Cardiac muscle cell (in vitro differentiated cells and primary cell): ENCODE results near the gene OR7A10. TPM values are rescaled to one million over a fixed set of nuclear protein-coding genes. Genes with fewer than 3 reads are reported as not detected.

Experiments
- DNase-seq, 2 donors: peaks; one replicate each; pipeline versions ENCODE4 v3.0.0 to v3.0.0-alpha.2; 2010 to 2017; ENCODE audit warnings: low read depth in 1 of 2, low spot score in 1 of 2
- H3K27ac ChIP-seq: fragments of 200-600 bp; sonication (generic); 2 replicates; pipeline ENCODE4 v1.5.1; 2016
- H3K27me3 ChIP-seq: fragments of 200-600 bp; sonication (generic); 2 replicates; pipeline ENCODE4 v1.6.0; 2016; ENCODE audit warnings: control low read depth
- H3K36me3 ChIP-seq: fragments of 200-600 bp; sonication (generic); 2 replicates; pipeline ENCODE4 v1.5.1; 2016; ENCODE audit warnings: control low read depth
- H3K4me1 ChIP-seq: fragments of 200-600 bp; sonication (generic); 2 replicates; pipeline ENCODE4 v1.8.1; 2017; ENCODE audit warnings: low read depth, mild to moderate bottlenecking, mixed run types
- H3K4me3 ChIP-seq: fragments of 200-600 bp; sonication (generic); 2 replicates; pipeline ENCODE4 v1.5.1; 2016; ENCODE audit warnings: mild to moderate bottlenecking
- H3K9me3 ChIP-seq: fragments of 200-600 bp; sonication (generic); 2 replicates; pipeline ENCODE4 v1.5.1; 2017; ENCODE audit warnings: low read depth, mild to moderate bottlenecking, control low read depth
- polyA plus RNA-seq: library from polyadenylated mRNA; unstranded; fragments of >200 nt; fragmentation: Nextera tagmentation; extraction: Ambion mirVana; gene quantifications from 2 replicates; pipeline ENCODE4 v1.2.1, GENCODE V29; 2016
- total RNA-seq: library from RNA; depleted of rRNA; stranded (reverse); fragments of >200 nt; gene quantifications from 2 replicates; pipeline ENCODE4 v1.2.3, GENCODE V29; 2016
- TF ChIP-seq, protein P1 (sequence below): IDR thresholded peaks from 2 replicates; pipeline ENCODE4 v1.5.1; 2012; ENCODE audit warnings: low read depth, mild to moderate bottlenecking, low read length

Gene OR7A10
- total and polyA plus RNA-seq, 2 experiments from 2014 or later = not detected

DNA sequence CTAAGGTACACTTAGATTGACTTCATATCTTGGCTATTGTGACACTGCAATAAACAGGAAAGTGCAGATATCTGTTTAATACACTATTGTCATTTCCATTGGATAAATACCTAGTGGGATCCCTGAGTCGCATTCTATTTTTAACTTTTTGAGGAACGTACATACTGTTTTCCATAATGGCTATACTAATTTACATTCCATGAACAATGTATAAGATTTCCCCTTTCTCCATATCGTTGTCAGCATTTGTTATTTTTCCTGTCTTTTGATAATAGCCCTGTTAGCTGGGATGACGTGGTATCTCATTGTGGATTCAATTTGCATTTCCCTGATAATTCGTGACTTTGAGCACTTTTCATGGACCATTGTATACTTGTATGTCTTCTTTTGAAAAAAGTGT is 19.8 kb upstream of the OR7A10 start:
- no peak overlapping the region for H3K4me3 ChIP-seq
- no peaks in the 10 kb centered on the region for H3K27me3 ChIP-seq
- H3K9me3 ChIP-seq = no peaks in the 10 kb centered on the region
- DNase-seq = no peak
- no peaks in the 10 kb centered on the region for H3K36me3 ChIP-seq
- TF ChIP-seq, protein P1, sequence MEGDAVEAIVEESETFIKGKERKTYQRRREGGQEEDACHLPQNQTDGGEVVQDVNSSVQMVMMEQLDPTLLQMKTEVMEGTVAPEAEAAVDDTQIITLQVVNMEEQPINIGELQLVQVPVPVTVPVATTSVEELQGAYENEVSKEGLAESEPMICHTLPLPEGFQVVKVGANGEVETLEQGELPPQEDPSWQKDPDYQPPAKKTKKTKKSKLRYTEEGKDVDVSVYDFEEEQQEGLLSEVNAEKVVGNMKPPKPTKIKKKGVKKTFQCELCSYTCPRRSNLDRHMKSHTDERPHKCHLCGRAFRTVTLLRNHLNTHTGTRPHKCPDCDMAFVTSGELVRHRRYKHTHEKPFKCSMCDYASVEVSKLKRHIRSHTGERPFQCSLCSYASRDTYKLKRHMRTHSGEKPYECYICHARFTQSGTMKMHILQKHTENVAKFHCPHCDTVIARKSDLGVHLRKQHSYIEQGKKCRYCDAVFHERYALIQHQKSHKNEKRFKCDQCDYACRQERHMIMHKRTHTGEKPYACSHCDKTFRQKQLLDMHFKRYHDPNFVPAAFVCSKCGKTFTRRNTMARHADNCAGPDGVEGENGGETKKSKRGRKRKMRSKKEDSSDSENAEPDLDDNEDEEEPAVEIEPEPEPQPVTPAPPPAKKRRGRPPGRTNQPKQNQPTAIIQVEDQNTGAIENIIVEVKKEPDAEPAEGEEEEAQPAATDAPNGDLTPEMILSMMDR = no peak
- no peaks in the 10 kb centered on the region for H3K4me1 ChIP-seq
- no peak overlapping the region for H3K27ac ChIP-seq

GRCh38 chr19:14843578-14843977 is 5.1 kb downstream of the OR7A10 start:
- TF ChIP-seq, protein P1 = no peak
- H3K27me3 ChIP-seq = no peaks in the 10 kb centered on the region
- DNase-seq = peak in 1 of 2 donors; percentile 14

GRCh38 chr19:14843169-14843568 is 5.6 kb downstream of the OR7A10 start:
- no peaks in the 10 kb centered on the region for H3K4me1 ChIP-seq
- no peaks in the 10 kb centered on the region for H3K9me3 ChIP-seq
- no peak overlapping the region for H3K27ac ChIP-seq
- H3K36me3 ChIP-seq = no peaks in the 10 kb centered on the region
- H3K27me3 ChIP-seq = no peaks in the 10 kb centered on the region
- no peak for DNase-seq
- H3K4me3 ChIP-seq = no peak overlapping the region
- TF ChIP-seq, protein P1 = no peak

More at GRCh38 chr19:14843578-14843977, 5.1 kb downstream of the OR7A10 start:
- Histone ChIP-seq H3K9me3 (no peaks in the 10 kb centered on the region), H3K4me3 (no peak overlapping the region), H3K4me1 (no peaks in the 10 kb centered on the region), H3K27ac (no peak overlapping the region), H3K36me3 (no peaks in the 10 kb centered on the region)

DNA sequence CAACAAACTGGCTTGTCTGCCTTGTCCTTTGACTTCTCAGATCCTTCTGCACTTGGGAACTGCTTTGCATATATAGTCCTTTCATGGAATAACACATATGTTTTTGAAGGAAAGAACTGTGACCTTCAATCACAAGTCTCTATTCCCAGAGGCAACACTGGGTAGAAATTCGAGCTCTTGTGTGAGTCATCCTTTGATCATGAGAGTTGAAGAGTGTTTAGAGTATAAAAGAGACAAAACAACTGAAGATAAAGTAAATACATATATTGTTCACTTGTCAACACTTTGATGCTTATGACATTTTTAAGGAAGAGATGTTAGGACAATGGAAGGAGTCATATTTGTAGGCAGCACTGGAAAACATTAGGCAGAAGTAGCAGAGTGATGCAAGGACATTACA is 8.5 kb downstream of the OR7A10 start:
- H3K27ac ChIP-seq = no peak overlapping the region
- no peaks in the 10 kb centered on the region for H3K27me3 ChIP-seq
- H3K36me3 ChIP-seq = no peaks in the 10 kb centered on the region
- no peaks in the 10 kb centered on the region for H3K9me3 ChIP-seq
- H3K4me1 ChIP-seq = no peaks in the 10 kb centered on the region
- no peak for DNase-seq
- TF ChIP-seq, protein P1 = no peak
- H3K4me3 ChIP-seq = no peak overlapping the region

DNA sequence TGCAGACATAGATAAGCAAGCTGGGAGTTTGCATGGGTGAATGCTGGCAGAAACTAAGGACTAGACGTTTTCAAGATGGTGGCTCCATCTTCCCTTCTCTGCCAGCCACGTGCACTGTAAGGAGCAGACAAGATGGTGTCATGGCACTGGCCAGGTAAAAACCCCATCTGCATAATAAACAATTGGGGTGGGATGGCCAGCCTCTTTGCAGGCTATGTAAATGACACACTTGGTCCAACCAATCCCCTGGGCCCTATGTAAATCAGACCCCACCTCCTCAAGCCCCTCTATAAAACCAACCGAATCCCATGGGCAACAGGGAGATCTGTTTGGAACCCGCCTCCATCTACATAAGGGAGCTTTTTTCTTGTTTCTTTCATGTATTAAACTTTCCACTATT is 11.3 kb downstream of the OR7A10 start:
- Histone ChIP-seq H3K27me3 (no peaks in the 10 kb centered on the region), H3K4me1 (no peaks in the 10 kb centered on the region), H3K4me3 (no peak overlapping the region), H3K27ac (no peak overlapping the region), H3K36me3 (no peaks in the 10 kb centered on the region), H3K9me3 (no peaks in the 10 kb centered on the region)
- TF ChIP-seq, protein P1 = no peak
- no peak for DNase-seq

- Histone ChIP-seq H3K4me1 (no peaks in the 10 kb centered on the region), H3K27me3 (no peaks in the 10 kb centered on the region), H3K9me3 (no peaks in the 10 kb centered on the region), H3K36me3 (no peaks in the 10 kb centered on the region), H3K4me3 (no peak within 1 kb of the TSS), H3K27ac (no peak within 1 kb of the TSS)
- DNase-seq = peak in 1 of 2 donors; percentile 11
- TF ChIP-seq, protein P1 = no peak
These were observed 13.7 kb downstream of the OR7A10 start, which contains the start of the genes OR7A5 and OR7C1 for GRCh38 chr19:14835011-14835410. Gene OR7A5 (minus strand): TSS chr19:14835185. CDS start chr19:14828241, 6,944 bp downstream. Gene OR7C1 (minus strand): TSS chr19:14835185. CDS start chr19:14800136, 35,049 bp downstream.
